AG09309 (cell line): Measurements from ENCODE around the gene ANKS1A.

Experiments
- DNase-seq: peaks from one replicate; pipeline ENCODE4 v3.0.0-alpha.2; 2010; ENCODE audit warnings: low read depth
- H3K4me3 ChIP-seq: 2 replicates; pipeline ENCODE4 v1.5.1; 2011; ENCODE audit warnings: mild to moderate bottlenecking, low read depth, low read length, moderate library complexity; ENCODE audit not compliant: control insufficient read depth
- TF ChIP-seq, protein P1 (sequence below): IDR thresholded peaks from 2 replicates; pipeline ENCODE4 v1.5.1; 2011; ENCODE audit warnings: mild to moderate bottlenecking, low read depth, low read length, inconsistent platforms; ENCODE audit not compliant: insufficient read depth, control insufficient read depth; ENCODE audit errors: missing control alignments

Gene ANKS1A

GRCh38 chr6:35087361-35088280, 198.6 kb downstream of the ANKS1A start:
- TF ChIP-seq, protein P1, sequence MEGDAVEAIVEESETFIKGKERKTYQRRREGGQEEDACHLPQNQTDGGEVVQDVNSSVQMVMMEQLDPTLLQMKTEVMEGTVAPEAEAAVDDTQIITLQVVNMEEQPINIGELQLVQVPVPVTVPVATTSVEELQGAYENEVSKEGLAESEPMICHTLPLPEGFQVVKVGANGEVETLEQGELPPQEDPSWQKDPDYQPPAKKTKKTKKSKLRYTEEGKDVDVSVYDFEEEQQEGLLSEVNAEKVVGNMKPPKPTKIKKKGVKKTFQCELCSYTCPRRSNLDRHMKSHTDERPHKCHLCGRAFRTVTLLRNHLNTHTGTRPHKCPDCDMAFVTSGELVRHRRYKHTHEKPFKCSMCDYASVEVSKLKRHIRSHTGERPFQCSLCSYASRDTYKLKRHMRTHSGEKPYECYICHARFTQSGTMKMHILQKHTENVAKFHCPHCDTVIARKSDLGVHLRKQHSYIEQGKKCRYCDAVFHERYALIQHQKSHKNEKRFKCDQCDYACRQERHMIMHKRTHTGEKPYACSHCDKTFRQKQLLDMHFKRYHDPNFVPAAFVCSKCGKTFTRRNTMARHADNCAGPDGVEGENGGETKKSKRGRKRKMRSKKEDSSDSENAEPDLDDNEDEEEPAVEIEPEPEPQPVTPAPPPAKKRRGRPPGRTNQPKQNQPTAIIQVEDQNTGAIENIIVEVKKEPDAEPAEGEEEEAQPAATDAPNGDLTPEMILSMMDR: no peak
- H3K4me3 ChIP-seq: no peak overlapping the region
- no peak for DNase-seq

DNA sequence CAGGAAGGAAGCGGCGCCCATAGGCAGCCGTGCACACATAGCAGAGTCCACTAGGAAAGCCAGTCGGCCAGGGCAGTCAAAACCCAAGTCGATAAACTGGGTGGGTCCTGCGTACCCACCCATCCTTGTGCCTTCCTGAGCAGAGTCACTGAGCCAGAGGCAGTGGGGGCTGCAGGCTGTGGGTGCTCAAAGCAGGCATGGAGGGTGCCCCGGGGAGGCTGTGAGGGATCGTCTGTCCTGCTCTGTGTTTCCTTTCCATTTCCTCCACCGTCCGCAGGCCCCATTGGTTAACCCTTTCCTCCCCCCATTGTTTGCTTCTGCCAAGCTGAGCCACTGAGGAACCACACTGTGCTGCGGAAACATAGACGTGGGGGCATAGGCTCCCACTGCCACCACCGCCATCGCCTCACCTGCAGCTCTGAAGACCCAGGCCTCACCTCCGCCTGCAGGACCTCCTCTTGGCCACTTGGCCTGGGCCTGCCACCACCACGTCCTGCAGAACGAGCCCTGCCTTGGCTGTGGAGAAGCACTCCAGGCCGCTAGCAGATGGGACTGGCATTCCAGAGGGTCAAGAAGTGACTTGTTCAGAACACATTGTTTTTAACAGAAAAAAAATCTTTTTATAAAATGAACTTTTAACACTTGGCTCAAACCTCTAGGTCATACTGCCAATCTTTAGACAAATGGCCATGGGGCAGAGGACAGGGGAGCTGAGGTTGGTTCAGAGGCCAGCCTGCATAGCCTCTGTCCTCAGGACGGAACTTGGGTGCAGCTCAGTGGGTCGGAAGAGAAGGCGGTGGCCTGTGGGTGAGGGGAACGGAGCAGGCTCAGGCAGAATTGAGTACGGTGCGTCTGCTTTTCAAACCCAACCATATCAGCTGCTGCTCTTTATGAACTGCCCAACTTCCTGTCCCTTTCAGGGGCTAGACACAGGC, 199.5 kb downstream of the ANKS1A start:
- no peak overlapping the region for H3K4me3 ChIP-seq
- TF ChIP-seq, protein P1: no peak
- no peak for DNase-seq

GRCh38 chr6:35089216-35089934, 200.3 kb downstream of the ANKS1A start:
- H3K4me3 ChIP-seq: no peak overlapping the region
- DNase-seq: no peak
- TF ChIP-seq, protein P1: no peak

DNA sequence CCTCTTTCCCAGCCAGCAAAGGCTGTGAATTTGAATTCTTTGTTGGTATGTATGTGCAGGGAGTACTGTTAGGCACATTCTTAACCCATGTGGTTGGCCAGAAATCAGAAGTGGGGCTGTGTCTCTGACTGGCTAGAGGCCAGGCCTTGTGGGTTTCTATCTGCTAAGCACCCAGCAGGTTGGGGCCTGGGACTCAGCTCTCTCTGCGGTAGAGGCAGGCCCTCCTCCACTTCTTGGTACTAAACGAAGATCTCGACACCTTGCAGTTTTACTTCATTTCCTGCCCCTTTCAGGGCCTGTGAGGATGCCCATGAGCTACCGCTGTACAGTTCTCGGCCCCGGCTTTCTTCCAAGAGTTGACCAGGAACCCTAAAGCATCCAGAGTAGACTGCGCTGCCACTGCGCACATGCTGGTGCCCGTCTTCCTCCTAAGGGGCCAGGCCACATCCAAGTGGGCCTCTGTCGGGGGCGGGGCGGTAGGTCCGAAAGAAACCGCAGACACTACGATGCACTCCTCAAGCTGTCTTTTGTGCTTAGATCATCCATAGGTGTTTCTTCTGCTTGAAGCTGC, 201.0 kb downstream of the ANKS1A start:
- DNase-seq: peak; percentile 24
- TF ChIP-seq, protein P1: no peak
- H3K4me3 ChIP-seq: no peak overlapping the region

GRCh38 chr6:35090734-35091133, 201.7 kb downstream of the ANKS1A start:
- no peak overlapping the region for H3K4me3 ChIP-seq
- TF ChIP-seq, protein P1: no peak
- DNase-seq: no peak

GRCh38 chr6:35091346-35092083, 202.5 kb downstream of the ANKS1A start:
- no peak for DNase-seq
- TF ChIP-seq, protein P1: no peak
- H3K4me3 ChIP-seq: no peak overlapping the region
